CD4-positive, alpha-beta T cell treated with Interleukin-17A for 4 hours (primary cell): ENCODE data around the gene GDF9.
A peak's percentile ranks its signal among the peaks of the same experiment; 100 is the strongest.

ENCODE experiments used
- DNase-seq: peaks from one replicate; pipeline ENCODE4 v3.0.0-alpha.2; 2020; ENCODE audit warnings: mixed read lengths

GDF9 gene, protein sequence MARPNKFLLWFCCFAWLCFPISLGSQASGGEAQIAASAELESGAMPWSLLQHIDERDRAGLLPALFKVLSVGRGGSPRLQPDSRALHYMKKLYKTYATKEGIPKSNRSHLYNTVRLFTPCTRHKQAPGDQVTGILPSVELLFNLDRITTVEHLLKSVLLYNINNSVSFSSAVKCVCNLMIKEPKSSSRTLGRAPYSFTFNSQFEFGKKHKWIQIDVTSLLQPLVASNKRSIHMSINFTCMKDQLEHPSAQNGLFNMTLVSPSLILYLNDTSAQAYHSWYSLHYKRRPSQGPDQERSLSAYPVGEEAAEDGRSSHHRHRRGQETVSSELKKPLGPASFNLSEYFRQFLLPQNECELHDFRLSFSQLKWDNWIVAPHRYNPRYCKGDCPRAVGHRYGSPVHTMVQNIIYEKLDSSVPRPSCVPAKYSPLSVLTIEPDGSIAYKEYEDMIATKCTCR

GRCh38 chr5:132866342-132867045 lies at the start of gene GDF9, which contains the start of gene UQCRQ:
Gene GDF9 (minus strand): TSS chr5:132866469. CDS start chr5:132864533, 1,936 bp downstream.
Gene UQCRQ (plus strand): TSS chr5:132866642. CDS start chr5:132866882, 240 bp downstream.
- peak; percentile 92 for DNase-seq

GRCh38 chr5:132915681-132916080 lies 49.4 kb upstream of the GDF9 start:
- DNase-seq: no peak

DNA sequence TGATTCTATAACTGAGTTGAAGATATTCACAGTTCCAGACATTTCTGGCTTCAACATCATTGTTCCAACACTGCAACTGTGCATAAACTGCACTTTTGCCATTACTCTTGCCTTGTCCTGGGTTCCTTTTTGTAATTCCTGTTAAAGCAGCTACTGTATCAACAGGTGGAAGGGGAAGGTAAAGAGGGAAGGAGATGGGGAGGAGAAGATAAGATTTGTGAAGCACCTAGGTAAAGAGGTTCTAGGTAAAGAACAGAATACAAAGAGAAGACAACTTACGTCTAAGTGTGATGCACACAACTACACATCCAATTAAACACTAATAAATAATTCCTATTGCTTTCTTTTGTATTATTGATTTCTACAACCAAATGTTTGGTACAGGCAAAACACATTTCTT lies 43.4 kb upstream of the GDF9 start:
- DNase-seq: no peak

- no peak for DNase-seq
These were observed 40.9 kb upstream of the GDF9 start for GRCh38 chr5:132907161-132907560.

- DNase-seq: no peak
These were observed 39.7 kb upstream of the GDF9 start for GRCh38 chr5:132905938-132906337.

DNA sequence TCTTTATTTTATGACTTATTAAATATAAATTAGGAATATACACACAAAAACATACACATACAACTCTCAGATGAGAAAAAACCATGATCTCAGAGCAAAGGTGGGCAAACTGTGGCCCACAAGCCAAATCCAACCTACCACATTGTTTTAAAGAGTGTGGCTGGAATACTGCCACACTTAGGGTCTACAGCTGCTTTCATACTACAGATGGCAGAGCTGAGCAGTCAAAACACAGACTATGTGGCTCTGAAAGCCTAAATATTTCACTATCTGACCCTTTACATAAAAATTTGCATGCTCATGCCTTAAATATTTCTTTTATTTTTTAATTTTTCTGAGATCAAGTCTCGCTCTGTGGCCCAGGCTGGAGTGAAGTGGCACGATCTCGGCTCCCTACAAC lies 35.5 kb upstream of the GDF9 start:
- DNase-seq: no peak

- no peak for DNase-seq
These were observed 34.8 kb upstream of the GDF9 start for GRCh38 chr5:132901036-132901435.

DNA sequence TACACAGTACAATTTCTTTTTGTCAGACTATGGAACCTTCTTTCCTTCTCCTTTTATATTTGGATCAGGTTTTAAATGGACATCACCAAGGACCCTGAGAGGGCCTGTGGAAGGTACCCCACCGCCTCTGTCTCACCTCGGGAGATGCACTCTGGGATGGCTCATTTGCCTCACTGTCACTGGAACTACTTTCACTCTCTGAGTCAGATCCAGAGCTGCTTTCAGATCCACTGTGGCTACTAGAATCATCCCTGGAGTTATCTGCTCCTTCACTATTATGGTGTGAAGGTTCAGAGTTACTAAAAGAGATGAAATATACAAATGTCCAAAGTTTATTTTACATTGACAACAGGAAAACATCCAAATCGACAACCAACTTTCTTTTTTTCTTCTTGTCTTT lies 31.8 kb upstream of the GDF9 start:
- DNase-seq: no peak

DNA sequence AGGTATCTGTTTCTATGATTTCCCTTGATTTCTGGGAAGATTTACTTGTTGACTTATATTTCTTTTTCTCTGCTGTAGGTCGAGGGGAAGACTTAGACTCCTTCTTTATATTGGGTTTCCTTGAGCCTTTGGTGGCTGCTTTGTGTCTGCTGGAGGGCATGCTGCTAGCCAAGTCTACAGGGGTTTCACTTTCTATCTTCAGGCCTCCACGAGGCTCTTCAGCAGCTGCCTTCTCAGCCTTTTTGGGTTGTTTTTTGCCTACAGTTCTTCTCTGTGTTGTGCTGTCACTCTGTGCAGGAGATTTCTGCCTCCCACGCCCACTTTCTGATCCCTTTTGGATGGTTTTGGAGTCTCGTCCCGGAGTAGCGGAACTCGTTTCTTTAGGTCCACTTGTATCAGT lies 30.4 kb upstream of the GDF9 start:
- no peak for DNase-seq

DNA sequence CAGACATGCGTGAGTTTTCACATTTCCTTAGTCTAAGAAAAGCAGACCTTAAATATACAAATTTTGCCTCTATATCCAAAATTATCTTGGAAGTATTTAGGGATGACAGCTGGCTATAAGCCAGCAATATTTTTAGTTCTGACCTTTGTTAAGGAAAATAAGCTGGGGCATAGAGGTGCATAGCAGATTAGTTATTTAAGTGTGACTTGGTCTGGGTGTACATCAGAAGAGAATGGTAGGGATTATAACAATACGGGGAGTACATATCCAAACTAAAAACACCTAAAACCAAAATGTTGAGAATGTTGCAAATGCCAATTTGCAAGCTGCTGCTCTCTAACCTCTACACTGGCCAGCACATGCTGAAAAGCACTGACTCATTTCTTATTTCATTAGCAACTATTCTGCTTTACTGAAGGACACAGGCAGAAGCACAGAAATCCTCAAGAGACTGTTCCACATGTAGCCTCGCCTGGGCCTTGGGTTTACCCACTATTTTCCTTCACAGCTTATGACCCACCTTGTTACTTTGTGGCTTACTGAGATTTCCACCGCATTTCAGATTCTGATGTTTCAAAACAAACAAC lies 29.5 kb upstream of the GDF9 start:
- DNase-seq: no peak

GRCh38 chr5:132890817-132891216 lies 24.5 kb upstream of the GDF9 start:
- no peak for DNase-seq

DNA sequence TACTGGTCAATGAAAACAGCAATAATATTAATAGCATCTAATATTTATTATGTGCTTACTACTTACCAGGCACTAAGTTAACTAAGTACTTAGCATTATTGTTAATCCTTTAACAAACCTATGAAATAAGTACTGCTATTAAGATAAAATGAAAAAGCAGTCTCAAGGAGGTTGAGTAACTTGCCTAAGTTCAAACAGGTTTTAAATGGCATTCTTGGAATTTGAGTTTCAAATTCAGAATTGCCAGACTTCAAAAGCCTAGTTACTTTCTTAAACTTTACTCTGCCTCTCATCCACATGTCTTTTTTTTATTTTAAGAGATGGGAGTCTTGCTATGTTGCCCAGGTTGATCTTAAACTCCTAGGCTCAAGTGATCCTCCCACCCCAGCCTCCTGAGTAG lies 23.2 kb upstream of the GDF9 start:
- no peak for DNase-seq

GRCh38 chr5:132887283-132887682 lies 21.0 kb upstream of the GDF9 start:
- no peak for DNase-seq

- no peak for DNase-seq
These were observed 20.0 kb upstream of the GDF9 start for GRCh38 chr5:132886064-132886823.

- DNase-seq: no peak
These were observed 18.3 kb upstream of the GDF9 start for GRCh38 chr5:132884548-132884947.

DNA sequence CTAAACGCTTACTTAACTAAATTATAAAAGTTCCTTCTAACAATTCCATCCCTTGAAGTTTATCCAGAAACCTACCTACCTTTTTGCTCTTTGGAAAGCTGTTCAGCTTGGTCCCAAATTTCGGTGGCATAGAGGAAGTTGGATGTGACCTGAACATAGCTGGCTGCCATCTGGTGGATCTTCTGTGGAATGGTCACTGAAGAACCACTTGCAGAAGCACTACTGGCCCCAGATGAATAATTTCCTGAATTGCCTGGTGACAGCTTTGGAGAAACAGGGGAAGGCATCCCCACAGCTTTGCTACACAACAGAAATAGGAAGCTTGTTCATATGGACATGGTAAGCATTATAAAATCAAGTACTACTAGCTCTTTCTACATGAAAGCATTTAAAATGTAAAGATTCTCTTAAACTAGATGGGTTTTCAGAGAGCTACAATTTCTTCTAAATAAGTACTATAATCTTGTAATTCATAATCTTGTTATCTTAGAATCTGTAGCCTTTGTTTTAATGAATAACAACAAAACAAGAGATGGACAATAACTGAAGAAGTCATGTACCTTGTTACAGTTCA lies 17.1 kb upstream of the GDF9 start:
- peak; percentile 29 for DNase-seq

DNA sequence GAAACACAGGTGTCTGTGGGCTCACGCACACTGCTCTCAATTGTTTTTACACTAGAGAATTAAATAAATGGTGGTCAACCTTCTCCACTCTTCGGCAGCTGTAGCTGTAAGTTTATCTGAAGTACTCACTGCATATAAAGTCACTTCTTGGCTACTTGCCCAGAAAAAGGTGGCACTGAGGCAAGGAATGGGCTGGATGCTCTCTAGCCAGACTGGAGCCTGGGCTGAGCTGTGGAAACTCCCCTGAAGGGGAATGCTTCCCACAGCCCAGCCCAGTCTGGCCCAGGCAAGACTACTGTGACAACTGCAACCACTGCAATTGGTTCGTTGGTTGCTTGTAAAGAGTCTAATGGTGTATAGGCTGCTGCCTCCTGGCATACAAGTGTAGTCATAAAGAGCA lies 11.7 kb upstream of the GDF9 start:
- DNase-seq: no peak

GRCh38 chr5:132877466-132877865 lies 11.2 kb upstream of the GDF9 start:
- no peak for DNase-seq

GRCh38 chr5:132876020-132876759 lies 9.9 kb upstream of the GDF9 start:
- DNase-seq: no peak

DNA sequence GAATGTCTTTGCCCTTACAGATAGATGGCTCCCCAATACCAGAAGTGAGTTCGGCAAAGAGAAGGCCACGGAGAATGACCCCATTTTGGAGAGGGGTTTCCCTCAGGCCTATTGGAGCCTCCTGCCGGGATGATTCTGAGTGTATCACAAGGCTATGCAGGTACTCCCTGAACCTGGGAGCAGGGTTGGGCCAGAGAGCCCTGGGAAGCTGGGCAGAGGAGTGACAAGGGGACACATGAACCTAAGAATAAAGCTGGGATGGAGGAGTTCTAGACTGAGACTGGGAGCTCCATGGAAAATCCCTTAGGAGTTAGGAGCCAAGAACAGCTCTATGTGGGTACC lies 7.6 kb upstream of the GDF9 start:
- no peak for DNase-seq

GRCh38 chr5:132873119-132873929 lies 7.1 kb upstream of the GDF9 start, which contains the start of gene LEAP2:
Gene LEAP2 (plus strand): TSS chr5:132873668. CDS start chr5:132873695, 27 bp downstream.
- no peak for DNase-seq
